Kidney capillary endothelial cell (primary cell): ENCODE results near the gene TRIM62.
A peak's percentile ranks its signal among the peaks of the same experiment; 100 is the strongest.
"Not testable (repeated sequence)": the region's sequence is repeated elsewhere in the genome, so short reads cannot be mapped to it uniquely, and the experiment has no call there.

ENCODE experiments used
- DNase-seq: peaks from one replicate; pipeline ENCODE4 v3.0.0-alpha.2; 2018; ENCODE audit warnings: low spot score

Gene TRIM62

GRCh38 chr1:33133478-33134105 lies 48.3 kb downstream of the TRIM62 start:
- no peak for DNase-seq

- no peak for DNase-seq
Observed at GRCh38 chr1:33132549-33132948, 49.3 kb downstream of the TRIM62 start.

GRCh38 chr1:33131191-33131590 lies 50.7 kb downstream of the TRIM62 start:
- no peak for DNase-seq

GRCh38 chr1:33130297-33130696 lies 51.5 kb downstream of the TRIM62 start:
- DNase-seq: no peak

GRCh38 chr1:33128781-33129180 lies 53.1 kb downstream of the TRIM62 start:
- DNase-seq: no peak

- DNase-seq: peak; percentile 98
Observed at GRCh38 chr1:33127001-33127823, 54.6 kb downstream of the TRIM62 start.

- DNase-seq: no peak
Observed at GRCh38 chr1:33126411-33127000, 55.3 kb downstream of the TRIM62 start.

- DNase-seq: not testable (repeated sequence)
Observed at GRCh38 chr1:33124647-33125046, 57.2 kb downstream of the TRIM62 start.

GRCh38 chr1:33123266-33123665 lies 58.6 kb downstream of the TRIM62 start:
- no peak for DNase-seq

GRCh38 chr1:33122483-33123178 lies 59.2 kb downstream of the TRIM62 start:
- DNase-seq: no peak

- no peak for DNase-seq
Observed at GRCh38 chr1:33121728-33122127, 60.1 kb downstream of the TRIM62 start.

GRCh38 chr1:33120436-33121231 lies 61.2 kb downstream of the TRIM62 start:
- DNase-seq: no peak

- no peak for DNase-seq
Observed at GRCh38 chr1:33119532-33120217, 62.2 kb downstream of the TRIM62 start.

- no peak for DNase-seq
Observed at GRCh38 chr1:33119050-33119449, 62.8 kb downstream of the TRIM62 start.

GRCh38 chr1:33118274-33118673 lies 63.6 kb downstream of the TRIM62 start:
- DNase-seq: no peak

GRCh38 chr1:33117440-33118085 lies 64.3 kb downstream of the TRIM62 start:
- no peak for DNase-seq

- DNase-seq: peak; percentile 13
Observed at GRCh38 chr1:33111965-33112364, 69.9 kb downstream of the TRIM62 start.

GRCh38 chr1:33110477-33110876 lies 71.4 kb downstream of the TRIM62 start:
- no peak for DNase-seq

GRCh38 chr1:33100119-33100415 lies 81.8 kb downstream of the TRIM62 start:
- not testable (repeated sequence) for DNase-seq

- DNase-seq: no peak
Observed at GRCh38 chr1:33099290-33100118, 82.3 kb downstream of the TRIM62 start.
